HFF-Myc (cell line): Measurements from ENCODE around the gene RCC1.
"Not testable (repeated sequence)": the region's sequence is repeated elsewhere in the genome, so short reads cannot be mapped to it uniquely, and the experiment has no call there.

Experiments
- DNase-seq: peaks from one replicate; pipeline ENCODE4 v3.0.0-alpha.2; 2011; ENCODE audit warnings: low read depth; ENCODE audit errors: extremely low read depth
- H3K4me3 ChIP-seq: replicated peaks from 2 replicates; pipeline ENCODE4 v1.5.1; 2011; ENCODE audit warnings: low read depth, mild to moderate bottlenecking, control low read depth, low read length
- CTCF ChIP-seq: IDR thresholded peaks from 2 replicates; pipeline ENCODE4 v1.5.1; 2012; ENCODE audit warnings: mild to moderate bottlenecking, low read depth, low read length, control low read depth; ENCODE audit errors: missing control alignments

The RCC1 gene

GRCh38 chr1:28566931-28567330 lies 61.1 kb downstream of the RCC1 start:
- TF ChIP-seq CTCF: no peak
- no peak for DNase-seq
- H3K4me3 ChIP-seq: no peak overlapping the region

- H3K4me3 ChIP-seq: no peak overlapping the region
- no peak for TF ChIP-seq CTCF
- no peak for DNase-seq
Measured at GRCh38 chr1:28571911-28572310, 66.1 kb downstream of the RCC1 start.

GRCh38 chr1:28572891-28573290 lies 67.0 kb downstream of the RCC1 start:
- H3K4me3 ChIP-seq, DNase-seq: not testable (repeated sequence)

- TF ChIP-seq CTCF: no peak
- no peak for DNase-seq
- no peak overlapping the region for H3K4me3 ChIP-seq
Measured at GRCh38 chr1:28573564-28573963, 67.7 kb downstream of the RCC1 start.

GRCh38 chr1:28577052-28577678 lies 71.3 kb downstream of the RCC1 start:
- no peak for TF ChIP-seq CTCF

GRCh38 chr1:28577738-28578536 lies 72.1 kb downstream of the RCC1 start:
- DNase-seq: no peak
- no peak for TF ChIP-seq CTCF
- peak overlapping the region; percentile 92; the same call in 1 of the 2 replicates for H3K4me3 ChIP-seq

More at GRCh38 chr1:28577052-28577678, 71.3 kb downstream of the RCC1 start:
- no peak for DNase-seq
- H3K4me3 ChIP-seq: no peak overlapping the region

- H3K4me3 ChIP-seq: peak overlapping the region; percentile 92
- no peak for DNase-seq
- TF ChIP-seq CTCF: no peak
Measured at GRCh38 chr1:28578696-28579218, 72.9 kb downstream of the RCC1 start.
